ENCODE data around the gene SGCD.
"Not testable (repeated sequence)": the region's sequence is repeated elsewhere in the genome, so short reads cannot be mapped to it uniquely, and the experiment has no call there.

Gene SGCD

DNA sequence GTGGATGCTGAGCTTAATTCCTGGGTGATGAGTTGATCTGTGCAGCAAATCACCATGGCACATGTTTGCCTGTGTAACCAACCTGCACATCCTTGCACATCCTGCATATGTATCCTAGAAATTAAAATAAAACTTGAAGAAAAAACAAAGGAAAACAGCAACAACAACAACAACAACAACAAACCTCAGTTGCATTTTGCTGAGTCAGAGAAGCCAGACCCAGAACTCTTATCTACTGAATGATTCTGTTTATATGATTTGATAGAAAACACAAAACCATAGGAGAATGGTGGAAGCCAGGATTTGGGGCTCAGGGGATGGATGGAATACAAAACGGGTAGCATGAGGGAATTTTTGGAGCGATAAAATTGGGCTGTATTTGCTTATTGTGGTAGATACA lies 307.3 kb downstream of the SGCD start:
- TF ChIP-seq, protein P1, sequence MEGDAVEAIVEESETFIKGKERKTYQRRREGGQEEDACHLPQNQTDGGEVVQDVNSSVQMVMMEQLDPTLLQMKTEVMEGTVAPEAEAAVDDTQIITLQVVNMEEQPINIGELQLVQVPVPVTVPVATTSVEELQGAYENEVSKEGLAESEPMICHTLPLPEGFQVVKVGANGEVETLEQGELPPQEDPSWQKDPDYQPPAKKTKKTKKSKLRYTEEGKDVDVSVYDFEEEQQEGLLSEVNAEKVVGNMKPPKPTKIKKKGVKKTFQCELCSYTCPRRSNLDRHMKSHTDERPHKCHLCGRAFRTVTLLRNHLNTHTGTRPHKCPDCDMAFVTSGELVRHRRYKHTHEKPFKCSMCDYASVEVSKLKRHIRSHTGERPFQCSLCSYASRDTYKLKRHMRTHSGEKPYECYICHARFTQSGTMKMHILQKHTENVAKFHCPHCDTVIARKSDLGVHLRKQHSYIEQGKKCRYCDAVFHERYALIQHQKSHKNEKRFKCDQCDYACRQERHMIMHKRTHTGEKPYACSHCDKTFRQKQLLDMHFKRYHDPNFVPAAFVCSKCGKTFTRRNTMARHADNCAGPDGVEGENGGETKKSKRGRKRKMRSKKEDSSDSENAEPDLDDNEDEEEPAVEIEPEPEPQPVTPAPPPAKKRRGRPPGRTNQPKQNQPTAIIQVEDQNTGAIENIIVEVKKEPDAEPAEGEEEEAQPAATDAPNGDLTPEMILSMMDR (IDR thresholded peaks at IDR 0.05; ENCODE audit: control insufficient read depth, extremely low read depth, insufficient read depth): no peak
- DNase-seq (ENCODE audit: low read depth): no peak

DNA sequence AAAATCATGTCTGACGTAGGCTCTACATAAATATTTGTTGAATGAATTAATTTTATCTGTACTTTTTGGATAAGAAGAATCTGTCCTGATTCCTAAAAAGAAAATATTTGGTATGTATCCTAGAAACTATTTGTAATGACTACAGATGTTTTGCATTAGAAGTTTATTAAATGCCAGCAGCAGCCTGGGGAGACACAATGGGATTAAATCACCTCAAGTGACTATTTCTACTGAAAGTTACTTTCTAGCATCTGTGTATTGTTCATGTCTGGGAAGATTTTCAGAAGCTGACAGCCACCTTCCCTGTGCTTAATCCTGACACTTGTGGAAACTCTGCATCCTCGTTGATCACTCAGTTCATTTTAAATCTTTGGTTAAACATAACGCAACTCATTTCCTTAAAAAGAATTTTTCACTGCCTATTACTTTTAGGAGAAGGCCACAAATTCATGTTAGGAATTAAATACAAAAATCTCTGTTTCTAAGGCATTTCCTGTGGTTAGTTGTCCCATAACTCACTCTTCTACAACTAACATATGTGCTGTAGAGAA lies 313.8 kb downstream of the SGCD start:
- H3K4me3 ChIP-seq (ENCODE audit: low read depth, low read length): no peak overlapping the region
- DNase-seq (ENCODE audit: low read depth): no peak
- TF ChIP-seq, protein P1 (IDR thresholded peaks at IDR 0.05; ENCODE audit: control insufficient read depth, extremely low read depth, insufficient read depth): no peak

More for the DNA sequence above, 307.3 kb downstream of the SGCD start:
- no peak overlapping the region for H3K4me3 ChIP-seq (ENCODE audit: low read depth, low read length)

DNA sequence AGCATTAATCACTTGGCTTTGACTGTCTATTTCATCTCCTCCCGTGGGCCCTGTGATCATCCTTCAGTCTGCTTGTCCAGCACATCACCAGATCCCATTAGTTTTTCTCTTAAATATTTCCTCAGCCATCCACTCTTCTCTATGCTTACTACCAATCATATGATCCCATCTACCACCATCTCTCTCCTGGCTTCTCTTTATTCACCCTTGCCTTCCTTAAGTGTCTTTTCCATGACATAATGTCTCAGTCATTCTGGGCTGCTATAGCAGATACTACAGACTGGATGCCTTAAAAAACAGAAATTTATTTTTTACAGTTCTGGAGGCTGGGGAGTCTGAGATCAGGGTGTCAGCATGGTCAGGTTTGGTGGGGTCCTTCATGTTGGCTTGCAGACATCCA lies 314.7 kb downstream of the SGCD start:
- H3K4me3 ChIP-seq (ENCODE audit: low read depth, low read length): no peak overlapping the region
- TF ChIP-seq, protein P1 (IDR thresholded peaks at IDR 0.05; ENCODE audit: control insufficient read depth, extremely low read depth, insufficient read depth): no peak
- no peak for DNase-seq (ENCODE audit: low read depth)

DNA sequence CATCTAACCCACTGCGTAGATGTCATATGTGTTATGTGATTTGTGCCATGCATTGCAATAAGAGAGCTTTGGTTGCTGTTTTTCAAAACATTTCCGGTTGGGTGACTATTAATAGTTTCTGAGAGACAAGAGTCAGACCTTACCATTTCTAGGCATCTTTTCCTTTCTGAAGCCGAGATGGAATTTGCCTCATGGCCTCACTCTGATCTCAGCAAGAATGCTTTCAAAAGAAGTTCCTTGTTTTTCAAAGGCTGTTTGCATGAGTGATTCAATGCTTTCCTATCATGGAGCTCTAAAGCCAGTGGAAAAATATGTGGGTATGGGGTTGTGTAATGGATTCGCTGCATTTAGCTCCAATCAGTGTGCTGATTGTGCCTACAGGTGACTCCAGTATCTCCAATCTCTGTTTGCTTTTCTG lies 320.1 kb downstream of the SGCD start:
- H3K4me3 ChIP-seq (ENCODE audit: low read depth, low read length): no peak overlapping the region
- TF ChIP-seq, protein P1 (IDR thresholded peaks at IDR 0.05; ENCODE audit: control insufficient read depth, extremely low read depth, insufficient read depth): no peak
- no peak for DNase-seq (ENCODE audit: low read depth)

DNA sequence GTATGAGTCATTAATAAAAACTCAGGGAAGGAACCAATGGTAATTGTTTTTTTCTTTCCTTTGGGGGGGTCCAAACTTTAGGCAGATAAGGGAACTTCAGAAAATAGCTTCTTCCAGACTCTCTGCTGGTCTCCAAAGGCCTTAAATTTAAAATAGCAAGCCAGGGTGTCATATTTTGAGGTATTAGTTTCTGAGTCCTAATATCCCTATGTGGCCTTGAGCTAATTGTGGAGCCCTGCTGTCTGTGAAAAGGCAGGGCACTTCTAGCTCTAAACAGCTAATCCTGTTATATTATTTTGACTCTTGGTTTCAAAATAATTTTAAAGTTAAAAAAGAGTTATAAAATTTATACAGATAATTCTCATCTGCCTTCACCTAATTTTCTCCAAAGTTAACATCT lies 327.5 kb downstream of the SGCD start:
- DNase-seq (ENCODE audit: low read depth): no peak
- H3K4me3 ChIP-seq (ENCODE audit: low read depth, low read length): no peak overlapping the region
- TF ChIP-seq, protein P1 (IDR thresholded peaks at IDR 0.05; ENCODE audit: control insufficient read depth, extremely low read depth, insufficient read depth): no peak

DNA sequence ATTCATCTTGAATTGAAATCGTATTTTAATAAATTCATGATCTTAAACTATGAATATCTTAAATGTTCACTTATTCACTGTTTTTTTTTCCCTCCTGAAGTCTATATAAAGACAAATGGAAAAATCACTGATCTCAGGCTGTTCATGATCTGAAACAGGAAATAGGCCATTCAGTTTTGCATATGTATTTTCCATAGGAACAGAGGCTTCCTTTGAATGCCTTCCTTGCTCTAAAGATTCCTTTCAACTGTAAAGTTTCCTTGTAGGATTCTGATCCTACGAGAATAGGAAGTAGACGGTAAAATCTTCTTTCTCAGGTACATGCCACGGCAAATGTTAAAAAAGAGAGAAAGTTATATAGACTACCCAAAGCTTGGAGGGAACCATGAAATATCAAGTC lies 328.8 kb downstream of the SGCD start:
- H3K4me3 ChIP-seq (ENCODE audit: low read depth, low read length): no peak overlapping the region
- TF ChIP-seq, protein P1 (IDR thresholded peaks at IDR 0.05; ENCODE audit: control insufficient read depth, extremely low read depth, insufficient read depth): no peak
- no peak for DNase-seq (ENCODE audit: low read depth)

DNA sequence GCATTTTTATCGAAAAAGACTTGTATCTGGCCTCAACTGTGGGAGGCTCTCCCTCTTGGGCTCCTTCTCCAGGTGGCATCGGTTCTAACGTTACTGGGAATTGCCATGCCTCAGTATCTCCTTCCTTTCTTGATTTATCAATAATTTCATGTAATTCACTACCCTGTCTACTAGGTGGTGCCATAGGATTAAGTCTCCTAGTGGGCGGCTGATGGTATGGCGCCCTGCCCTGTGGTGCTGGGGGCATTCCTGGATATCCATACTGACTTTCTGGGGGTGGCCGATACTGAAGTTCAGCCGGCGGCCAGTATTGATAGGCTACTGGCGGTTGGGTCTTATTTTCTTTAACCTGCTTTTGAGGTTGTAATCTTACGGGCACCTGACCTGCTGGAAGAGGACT lies 337.9 kb downstream of the SGCD start:
- TF ChIP-seq, protein P1 (IDR thresholded peaks at IDR 0.05; ENCODE audit: control insufficient read depth, extremely low read depth, insufficient read depth): peak; percentile 32

DNA sequence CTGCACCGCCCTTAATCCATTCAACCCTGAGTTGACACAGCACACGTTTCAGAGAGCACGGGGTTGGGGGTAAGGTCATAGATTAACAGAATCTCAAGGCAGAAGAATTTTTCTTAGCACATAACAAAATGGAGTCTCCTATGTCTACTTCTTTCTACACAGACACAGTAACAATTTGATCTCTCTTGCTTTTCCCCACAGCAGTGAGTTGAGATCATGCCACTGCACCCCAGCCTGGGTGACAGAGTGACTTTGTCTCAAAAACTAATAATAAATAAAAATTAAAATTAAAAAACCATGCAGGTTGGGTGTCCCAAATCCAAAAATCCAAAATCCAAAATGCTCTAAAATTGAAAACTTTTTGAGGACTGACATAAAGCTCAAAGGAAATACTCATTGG lies 339.7 kb downstream of the SGCD start:
- not testable (repeated sequence) for DNase-seq (ENCODE audit: low read depth); H3K4me3 ChIP-seq (ENCODE audit: low read depth, low read length)

More for the DNA sequence above, 337.9 kb downstream of the SGCD start:
- DNase-seq (ENCODE audit: low read depth); H3K4me3 ChIP-seq (ENCODE audit: low read depth, low read length): not testable (repeated sequence)
